ENCODE results near the gene FKBP7.
"Not testable (repeated sequence)": the region's sequence is repeated elsewhere in the genome, so short reads cannot be mapped to it uniquely, and the experiment has no call there.

Gene FKBP7

DNA sequence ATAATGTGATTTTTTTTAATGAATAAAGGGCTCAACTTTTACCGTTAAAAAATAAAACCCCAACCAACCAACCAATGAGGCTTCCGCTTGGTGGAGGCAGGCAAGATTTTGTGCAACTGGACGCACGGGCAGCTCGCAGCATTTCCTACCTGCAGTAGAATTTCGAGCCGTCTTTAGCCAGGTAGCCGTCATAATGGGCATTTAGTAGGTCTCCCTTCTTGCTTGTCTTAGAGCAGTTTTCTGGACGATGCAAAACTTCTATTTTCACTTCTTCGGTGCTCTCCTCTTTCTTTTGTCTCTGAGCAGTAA is 316 bp downstream of the FKBP7 start:
- no peak for ATAC-seq
- Mint-ChIP-seq H3K27me3 (no peaks in the 10 kb centered on the region), H3K27ac (peak overlapping the region; percentile 89), H3K36me3 (ENCODE audit: low read depth) (peaks cover 2% of the 10 kb centered on the region), H3K4me3 (peak overlapping the region; percentile 91), H3K9me3 (no peaks in the 10 kb centered on the region), H3K4me1 (peaks cover 49% of the 10 kb centered on the region)
- DNase-seq = no peak

DNA sequence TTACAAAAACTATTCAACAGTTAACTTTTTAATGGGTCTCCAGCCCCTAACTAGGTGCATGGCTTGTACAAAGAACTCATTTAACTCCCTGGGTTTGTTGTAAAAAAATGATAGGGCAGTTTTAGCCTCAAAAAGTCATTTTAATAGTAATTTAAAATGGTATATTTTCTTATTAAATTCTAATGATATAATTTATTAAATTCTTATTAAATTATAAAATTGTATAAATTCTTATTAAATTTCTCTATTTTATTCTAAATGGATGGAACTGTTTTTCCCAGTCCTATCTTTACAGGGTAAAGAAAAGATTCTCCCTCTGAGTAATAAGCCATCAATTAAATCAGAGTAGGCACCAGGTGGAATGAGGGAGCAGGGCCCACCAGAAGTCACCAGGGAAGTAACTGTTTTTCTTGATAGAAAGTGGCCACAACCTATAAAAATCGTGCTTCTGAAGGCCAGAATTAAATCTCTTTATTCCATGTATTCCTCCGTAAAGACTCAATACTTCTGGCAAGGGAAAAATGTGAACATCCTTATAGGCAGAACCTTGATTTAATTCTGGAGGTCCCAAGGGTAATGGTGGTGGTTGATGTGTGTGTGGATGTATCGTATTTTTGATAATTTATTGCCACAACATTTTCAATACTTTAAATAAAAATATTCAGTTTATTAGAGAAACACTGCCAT is 814 bp downstream of the FKBP7 start:
- H3K27ac Mint-ChIP-seq = no peak overlapping the region
- ATAC-seq = no peak
- H3K9me3 Mint-ChIP-seq = no peaks in the 10 kb centered on the region
- H3K4me1 Mint-ChIP-seq = peaks cover 44% of the 10 kb centered on the region
- H3K36me3 Mint-ChIP-seq (ENCODE audit: low read depth) = peaks cover 2% of the 10 kb centered on the region
- no peaks in the 10 kb centered on the region for H3K27me3 Mint-ChIP-seq
- H3K4me3 Mint-ChIP-seq = peak overlapping the region; percentile 91
- DNase-seq = no peak

DNA sequence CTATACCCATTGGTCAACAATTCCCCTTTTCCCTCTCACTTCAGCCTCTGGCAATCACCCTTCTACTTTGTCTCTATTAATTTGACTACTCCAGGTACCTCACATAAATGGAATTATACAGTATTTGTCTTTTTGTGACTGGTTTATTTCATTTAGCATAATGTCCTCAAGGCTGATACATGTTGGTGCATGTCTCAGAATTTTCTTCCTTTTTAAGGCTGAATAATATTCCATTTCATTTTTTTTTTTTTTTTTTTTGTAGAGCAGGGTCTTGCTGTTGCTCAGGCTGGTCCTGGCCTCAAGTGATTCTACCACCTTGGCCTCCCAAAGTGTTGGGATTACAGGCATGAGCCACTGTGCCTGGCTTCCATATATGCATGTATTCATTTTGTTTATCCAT is 1.9 kb downstream of the FKBP7 start:
- DNase-seq (no peak), ATAC-seq (no peak)
- Mint-ChIP-seq H3K4me1 (peaks cover 33% of the 10 kb centered on the region), H3K9me3 (no peaks in the 10 kb centered on the region), H3K4me3 (no peak overlapping the region), H3K27ac (no peak overlapping the region), H3K36me3 (ENCODE audit: low read depth) (peaks cover 2% of the 10 kb centered on the region), H3K27me3 (no peaks in the 10 kb centered on the region)

DNA sequence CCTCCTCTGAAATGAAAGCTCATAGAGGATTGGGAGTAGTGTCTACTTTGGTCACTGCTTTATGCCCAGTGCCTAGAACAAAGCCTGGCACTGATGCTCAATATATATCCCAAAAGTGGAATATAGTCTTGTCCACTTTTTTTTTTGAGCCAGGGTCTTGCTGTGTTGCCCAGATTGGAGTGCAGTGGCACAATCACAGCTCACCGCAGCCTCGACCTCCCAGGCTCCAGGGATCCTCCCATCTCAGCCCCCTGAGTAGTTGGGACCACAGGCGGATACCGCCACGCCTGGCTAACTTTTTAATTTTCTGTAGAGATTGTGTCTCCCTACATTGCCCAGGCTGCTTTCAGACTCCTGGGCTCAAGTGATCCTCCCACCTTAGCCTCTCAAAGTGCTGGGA is 3.8 kb downstream of the FKBP7 start:
- Mint-ChIP-seq H3K4me1 (peaks cover 24% of the 10 kb centered on the region), H3K4me3 (no peak overlapping the region), H3K27ac (no peak overlapping the region), H3K27me3 (no peaks in the 10 kb centered on the region), H3K36me3 (ENCODE audit: low read depth) (peaks cover 2% of the 10 kb centered on the region), H3K9me3 (no peaks in the 10 kb centered on the region)
- ATAC-seq (no peak), DNase-seq (no peak)

DNA sequence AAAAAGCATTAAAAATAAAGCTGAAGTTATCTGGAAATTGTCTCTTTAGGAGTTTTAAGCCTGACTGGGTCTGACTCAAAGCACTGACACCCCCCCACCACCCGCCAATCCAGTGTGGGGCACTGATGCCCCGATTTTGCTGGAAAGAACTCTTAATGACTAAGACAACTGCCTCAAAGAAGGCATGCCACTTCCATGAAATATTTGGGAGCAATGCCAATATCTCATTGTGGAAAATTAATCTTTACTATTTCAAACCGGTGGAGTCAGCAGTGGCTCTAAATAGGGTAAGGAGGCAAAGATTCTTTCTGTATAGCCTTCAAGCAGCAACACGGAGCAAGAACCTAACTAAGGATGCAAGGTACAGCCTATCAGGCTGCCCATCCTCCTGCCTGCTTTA is 4.5 kb downstream of the FKBP7 start:
- H3K9me3 Mint-ChIP-seq = no peaks in the 10 kb centered on the region
- no peak for DNase-seq
- peaks cover 18% of the 10 kb centered on the region for H3K4me1 Mint-ChIP-seq
- no peak overlapping the region for H3K27ac Mint-ChIP-seq
- no peak for ATAC-seq
- no peak overlapping the region for H3K4me3 Mint-ChIP-seq
- H3K27me3 Mint-ChIP-seq = no peaks in the 10 kb centered on the region
- peaks cover 2% of the 10 kb centered on the region for H3K36me3 Mint-ChIP-seq (ENCODE audit: low read depth)

DNA sequence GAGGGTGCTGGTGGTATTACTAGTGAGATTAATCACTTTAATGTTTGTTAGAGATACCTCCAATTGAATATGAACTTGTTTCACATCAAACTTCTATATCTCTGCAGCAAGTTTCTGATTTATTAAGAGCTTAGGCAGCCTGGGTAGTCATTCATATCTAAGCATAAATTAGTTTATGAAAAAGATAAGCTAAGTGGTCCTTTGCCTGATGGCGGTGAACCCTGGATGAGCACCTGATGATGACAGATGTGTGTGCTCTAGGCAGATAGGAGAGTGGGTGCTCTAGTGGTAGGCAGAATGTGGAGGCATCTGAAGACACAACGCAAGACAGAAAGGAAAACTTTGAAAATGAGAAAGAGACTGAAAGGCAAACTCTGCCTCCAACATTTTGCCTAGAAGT is 5.0 kb downstream of the FKBP7 start:
- ATAC-seq (no peak), DNase-seq (no peak)
- Mint-ChIP-seq H3K4me3 (no peak overlapping the region), H3K36me3 (ENCODE audit: low read depth) (peaks cover 2% of the 10 kb centered on the region), H3K27ac (no peak overlapping the region), H3K4me1 (peaks cover 15% of the 10 kb centered on the region), H3K9me3 (no peaks in the 10 kb centered on the region), H3K27me3 (no peaks in the 10 kb centered on the region)

DNA sequence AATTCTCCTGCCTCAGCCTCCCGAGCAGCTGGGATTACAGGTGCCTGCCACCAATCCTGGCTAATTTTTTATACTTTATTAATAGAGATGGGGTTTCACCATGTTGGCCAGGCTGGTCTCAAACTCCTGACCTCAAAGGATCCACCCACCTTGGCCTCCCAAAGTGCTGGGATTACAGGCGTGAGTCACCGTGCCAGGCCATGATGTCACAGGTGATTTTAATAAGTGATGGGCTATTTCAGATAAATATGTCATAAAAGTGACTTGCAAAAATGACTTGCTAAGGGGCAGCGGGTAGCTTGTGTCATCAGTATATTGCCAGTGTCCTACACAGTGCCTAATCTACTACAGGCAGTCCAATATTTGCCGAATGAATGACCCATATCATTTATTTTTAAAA is 7.1 kb downstream of the FKBP7 start:
- not testable (repeated sequence) for DNase-seq

DNA sequence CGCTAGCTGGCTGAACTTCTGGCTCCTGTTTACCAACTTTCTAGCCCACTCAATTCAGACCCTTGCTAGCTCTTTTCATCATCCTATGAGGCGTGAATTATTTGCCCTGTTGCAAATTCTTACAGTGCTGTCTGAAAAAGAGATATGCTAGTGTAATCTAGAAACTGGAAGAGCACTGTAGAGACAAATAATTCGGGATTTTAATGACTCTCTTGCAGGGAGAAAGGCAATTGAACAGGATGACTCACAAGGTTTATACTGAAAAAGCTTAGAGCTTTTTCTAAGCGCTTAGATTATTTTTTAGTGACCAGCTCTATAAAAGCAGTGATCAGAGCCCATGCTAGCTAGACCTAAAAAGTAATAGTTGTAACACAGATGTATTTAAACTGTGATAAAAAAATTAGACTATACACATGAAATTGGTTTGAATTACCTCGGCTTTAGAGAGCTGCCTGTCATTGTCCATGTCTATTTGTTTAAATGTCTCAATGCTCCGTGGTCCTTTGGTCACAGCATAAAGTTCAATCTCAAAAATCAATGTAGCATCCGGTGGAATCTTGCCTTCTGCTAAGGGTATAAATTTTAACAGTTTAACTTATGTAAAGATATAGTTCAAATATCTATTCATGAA is 9.1 kb downstream of the FKBP7 start:
- ATAC-seq = no peak
- no peaks in the 10 kb centered on the region for H3K9me3 Mint-ChIP-seq

More for the DNA sequence above, 7.1 kb downstream of the FKBP7 start:
- not testable (repeated sequence) for H3K4me3 Mint-ChIP-seq; H3K4me1 Mint-ChIP-seq; H3K27me3 Mint-ChIP-seq; H3K36me3 Mint-ChIP-seq (ENCODE audit: low read depth); H3K27ac Mint-ChIP-seq; ATAC-seq; H3K9me3 Mint-ChIP-seq

DNA sequence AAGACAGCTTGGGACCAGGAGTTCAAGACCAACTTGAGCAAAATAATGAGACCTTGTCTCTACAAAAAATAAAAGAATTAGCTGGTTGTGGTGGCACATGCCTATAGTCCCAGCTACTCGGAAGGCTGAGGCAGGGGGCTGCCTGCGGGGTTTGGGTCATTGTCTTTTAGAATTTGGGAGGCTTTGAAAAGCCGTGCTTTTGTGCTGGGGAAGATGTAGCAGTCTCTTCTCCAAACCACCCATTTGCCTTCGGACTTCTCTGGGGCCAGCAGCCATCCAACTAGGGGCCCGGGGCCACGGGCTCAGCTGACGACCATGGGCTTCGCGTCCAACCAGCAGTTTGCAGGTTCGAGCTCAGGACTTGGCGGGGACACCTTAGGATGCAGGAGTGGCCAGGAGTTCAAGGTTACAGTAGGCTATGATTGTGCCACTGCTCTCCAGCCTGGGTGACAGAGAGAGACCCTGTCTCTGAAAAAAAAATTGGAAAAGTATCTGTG is 21.0 kb downstream of the FKBP7 start:
- Mint-ChIP-seq H3K27ac (no peak overlapping the region), H3K27me3 (no peaks in the 10 kb centered on the region), H3K4me1 (peaks cover under 1% of the 10 kb centered on the region), H3K36me3 (ENCODE audit: low read depth) (no peaks in the 10 kb centered on the region), H3K4me3 (no peak overlapping the region), H3K9me3 (no peaks in the 10 kb centered on the region)
- no peak for ATAC-seq
- DNase-seq = no peak

More for the DNA sequence above, 9.1 kb downstream of the FKBP7 start:
- Mint-ChIP-seq H3K4me3 (no peak overlapping the region), H3K4me1 (no peaks in the 10 kb centered on the region), H3K36me3 (ENCODE audit: low read depth) (peaks cover 4% of the 10 kb centered on the region), H3K27me3 (no peaks in the 10 kb centered on the region), H3K27ac (no peak overlapping the region)
- no peak for DNase-seq

DNA sequence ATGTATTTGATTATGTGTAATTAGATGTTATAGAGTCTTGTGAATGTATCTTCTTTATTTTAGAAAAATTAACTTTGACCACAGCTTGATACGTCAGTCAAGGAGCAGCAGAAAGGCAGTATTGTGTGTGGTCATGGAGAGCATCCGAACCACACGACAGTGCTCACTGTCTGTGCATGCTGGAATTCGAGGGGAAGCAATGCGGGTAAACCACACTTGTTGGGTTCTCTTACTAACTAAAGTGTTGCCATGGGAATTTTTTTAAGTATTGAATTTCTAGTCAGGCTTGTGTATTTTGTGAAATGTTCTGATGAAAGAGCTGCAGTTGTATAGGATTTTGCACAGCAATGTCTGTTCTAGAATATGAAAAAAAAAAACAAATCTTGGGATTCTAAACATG is 22.5 kb downstream of the FKBP7 start:
- Mint-ChIP-seq H3K27me3 (no peaks in the 10 kb centered on the region), H3K4me1 (peaks cover 5% of the 10 kb centered on the region), H3K9me3 (no peaks in the 10 kb centered on the region), H3K36me3 (ENCODE audit: low read depth) (no peaks in the 10 kb centered on the region), H3K4me3 (no peak overlapping the region), H3K27ac (no peak overlapping the region)
- ATAC-seq = no peak
- DNase-seq = no peak

DNA sequence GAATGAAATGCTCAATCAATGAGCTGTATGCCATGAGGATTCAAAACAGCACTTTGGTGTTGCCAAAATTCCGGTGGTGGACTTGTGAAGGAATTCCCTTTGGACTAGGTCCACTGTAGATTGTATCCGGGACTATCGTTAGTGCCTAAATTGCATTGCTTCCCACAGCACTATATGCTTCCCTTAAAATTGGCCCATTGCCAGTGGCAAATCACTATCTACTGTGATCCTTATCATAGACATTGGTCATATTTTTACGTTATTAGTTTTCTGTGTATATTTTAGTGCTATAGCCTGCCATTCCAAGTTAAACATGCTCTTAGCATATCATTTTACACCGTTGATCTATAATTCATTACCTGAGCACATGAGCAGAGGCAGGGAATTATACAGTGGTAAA is 25.5 kb downstream of the FKBP7 start:
- peaks cover 30% of the 10 kb centered on the region for H3K4me1 Mint-ChIP-seq
- ATAC-seq (no peak), DNase-seq (no peak)
- peaks cover 14% of the 10 kb centered on the region for H3K36me3 Mint-ChIP-seq (ENCODE audit: low read depth)
- no peaks in the 10 kb centered on the region for H3K9me3 Mint-ChIP-seq
- no peak overlapping the region for H3K4me3 Mint-ChIP-seq
- H3K27me3 Mint-ChIP-seq = no peaks in the 10 kb centered on the region
- H3K27ac Mint-ChIP-seq = no peak overlapping the region

DNA sequence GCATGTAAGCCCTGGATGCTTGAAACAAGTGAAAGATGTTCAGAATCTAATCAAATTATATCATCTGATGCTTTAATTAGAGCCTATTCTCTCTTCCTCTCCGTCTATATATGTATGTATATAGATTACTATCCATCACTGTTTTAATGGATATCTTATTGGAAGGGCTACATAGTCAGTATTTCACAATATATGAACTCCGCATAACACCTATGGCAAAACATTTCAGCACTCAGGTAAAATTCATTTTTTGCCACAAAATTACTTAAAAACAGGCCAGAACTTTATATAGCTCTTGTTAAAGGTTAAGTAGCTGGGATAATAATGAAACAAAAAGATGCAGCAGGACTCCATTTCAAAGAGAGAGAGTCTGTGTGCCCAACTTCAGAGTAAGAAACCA is 26.1 kb downstream of the FKBP7 start:
- DNase-seq (no peak), ATAC-seq (no peak)
- Mint-ChIP-seq H3K9me3 (no peaks in the 10 kb centered on the region), H3K27me3 (no peaks in the 10 kb centered on the region), H3K4me1 (peaks cover 31% of the 10 kb centered on the region), H3K4me3 (peak overlapping the region; percentile 89), H3K27ac (no peak overlapping the region), H3K36me3 (ENCODE audit: low read depth) (peaks cover 17% of the 10 kb centered on the region)

DNA sequence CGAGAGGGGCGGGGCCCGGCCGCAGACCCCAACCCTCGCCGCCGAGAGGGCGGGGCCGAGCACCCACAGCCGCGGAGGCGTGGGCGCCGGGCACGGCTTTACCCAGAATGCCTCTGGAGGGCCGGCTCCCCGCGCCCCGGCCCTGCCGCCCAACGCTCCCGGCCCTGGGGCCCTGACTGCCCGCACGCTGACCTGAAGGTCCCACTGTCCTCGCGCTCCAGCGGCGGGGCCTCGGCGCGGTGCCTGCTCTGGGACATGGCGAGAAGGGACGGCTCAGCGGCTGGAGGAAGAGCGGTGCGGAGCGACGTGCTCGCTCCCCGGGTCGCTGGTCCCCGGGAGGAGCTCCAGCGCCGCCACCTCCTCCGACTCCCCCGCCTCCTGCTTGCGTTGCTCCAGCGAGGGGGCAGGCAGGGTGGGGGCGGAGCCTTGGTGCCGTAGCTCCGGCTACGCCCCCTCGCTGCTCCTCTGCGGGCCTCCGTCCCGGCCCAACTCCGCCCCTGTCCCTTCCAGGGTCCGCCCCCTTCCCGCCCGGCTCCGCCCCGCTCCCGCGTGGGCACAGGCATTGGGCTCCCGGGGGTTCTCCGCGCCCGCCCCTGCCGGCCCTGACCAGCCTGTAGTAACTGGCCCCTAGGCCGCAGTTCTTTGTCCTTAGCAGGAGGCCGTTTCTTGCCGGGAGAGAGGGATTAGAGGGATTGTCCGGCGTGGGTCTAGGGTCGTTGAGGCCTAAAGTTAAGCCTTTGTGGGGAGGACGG is 27.4 kb downstream of the FKBP7 start, which contains the start of the genes PJVK and PRKRA:
PJVK (plus strand) TSS at position 605 of the 752 bp plus-strand sequence. CDS start 2,032 bp downstream, outside the sequence.
PRKRA (minus strand) TSS at position 402 of the 752 bp plus-strand sequence; CDS start at position 257, 145 bp downstream.
- peak within 1 kb of the TSS; percentile 95 for H3K27ac Mint-ChIP-seq
- H3K4me3 Mint-ChIP-seq = peak within 1 kb of the TSS; percentile 89
- H3K36me3 Mint-ChIP-seq (ENCODE audit: low read depth) = peaks cover 27% of the 10 kb centered on the region
- DNase-seq (peak; percentile 97), ATAC-seq (peak; percentile 89)
- H3K9me3 Mint-ChIP-seq = no peaks in the 10 kb centered on the region
- H3K27me3 Mint-ChIP-seq = no peaks in the 10 kb centered on the region
- H3K4me1 Mint-ChIP-seq = peaks cover 31% of the 10 kb centered on the region

DNA sequence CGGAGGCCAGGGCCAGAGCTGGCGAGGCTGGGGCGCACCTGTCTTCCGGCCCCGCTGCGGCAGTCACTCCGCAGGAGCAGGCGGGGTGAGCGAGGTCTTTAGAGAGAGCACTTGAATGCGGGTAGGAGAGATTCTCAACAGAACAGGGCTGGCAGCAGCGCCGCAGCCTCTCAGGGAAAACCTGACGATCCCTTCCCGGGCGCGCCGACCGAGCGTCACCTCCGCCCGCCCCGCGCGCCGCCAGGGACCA is 28.0 kb downstream of the FKBP7 start:
- ATAC-seq (no peak), DNase-seq (no peak)
- H3K4me1 Mint-ChIP-seq = peaks cover 32% of the 10 kb centered on the region
- H3K9me3 Mint-ChIP-seq = no peaks in the 10 kb centered on the region
- peak overlapping the region; percentile 89 for H3K4me3 Mint-ChIP-seq
- H3K27me3 Mint-ChIP-seq = no peaks in the 10 kb centered on the region
- peaks cover 27% of the 10 kb centered on the region for H3K36me3 Mint-ChIP-seq (ENCODE audit: low read depth)
- peak overlapping the region; percentile 87 for H3K27ac Mint-ChIP-seq

Data from activated naive CD8-positive, alpha-beta T cell treated with anti-CD3 and anti-CD28 coated beads, Interleukin-2, amount 50 U/mL, for 24 hours (primary cell).